HL-60 (cell line): ENCODE data around the gene S1PR1.
"Not testable (repeated sequence)": the region's sequence is repeated elsewhere in the genome, so short reads cannot be mapped to it uniquely, and the experiment has no call there.

Source experiments
- DNase-seq, 2 experiments: peaks; one replicate each; pipeline ENCODE4 v3.0.0-alpha.2; 2010 to 2020; ENCODE audit warnings: low read depth in 1 of 2, low spot score in 1 of 2
- H3K27ac ChIP-seq: fragments of 250-450 bp; sonication (Bioruptor Pico); replicated peaks from 2 replicates; pipeline ENCODE4 v1.5.1; 2020; ENCODE audit warnings: mild to moderate bottlenecking, moderate library complexity
- H3K27me3 ChIP-seq: fragments of 250-450 bp; sonication (Bioruptor Pico); 2 replicates; pipeline ENCODE4 v1.5.1; 2021; ENCODE audit warnings: mild to moderate bottlenecking, moderate library complexity; ENCODE audit not compliant: insufficient read depth, poor library complexity, severe bottlenecking
- H3K4me3 ChIP-seq: replicated peaks from 2 replicates; pipeline ENCODE4 v1.5.1; 2011; ENCODE audit warnings: mild to moderate bottlenecking, control low read depth, low read length; ENCODE audit not compliant: insufficient read depth
- GABPA ChIP-seq: IDR thresholded peaks from 2 replicates; pipeline ENCODE4 v1.6.1; 2012; ENCODE audit warnings: low read depth
- POLR2AphosphoS5 ChIP-seq: IDR thresholded peaks from 2 replicates; pipeline ENCODE4 v1.6.1; 2012; ENCODE audit warnings: low read depth
- SPI1 ChIP-seq: IDR thresholded peaks from 2 replicates; pipeline ENCODE4 v1.6.1; 2012; ENCODE audit warnings: low read depth, mild to moderate bottlenecking, borderline replicate concordance
- TF ChIP-seq, protein P1 (sequence below): IDR thresholded peaks from one replicate; pipeline ENCODE4 v1.5.1; 2011; ENCODE audit warnings: low read length, control low read depth, inconsistent platforms; ENCODE audit not compliant: insufficient read depth
- TF ChIP-seq, protein P2 (sequence below): IDR thresholded peaks from 2 replicates; pipeline ENCODE4 v1.6.1; 2012; ENCODE audit warnings: low read depth; ENCODE audit not compliant: insufficient replicate concordance

S1PR1 gene

DNA sequence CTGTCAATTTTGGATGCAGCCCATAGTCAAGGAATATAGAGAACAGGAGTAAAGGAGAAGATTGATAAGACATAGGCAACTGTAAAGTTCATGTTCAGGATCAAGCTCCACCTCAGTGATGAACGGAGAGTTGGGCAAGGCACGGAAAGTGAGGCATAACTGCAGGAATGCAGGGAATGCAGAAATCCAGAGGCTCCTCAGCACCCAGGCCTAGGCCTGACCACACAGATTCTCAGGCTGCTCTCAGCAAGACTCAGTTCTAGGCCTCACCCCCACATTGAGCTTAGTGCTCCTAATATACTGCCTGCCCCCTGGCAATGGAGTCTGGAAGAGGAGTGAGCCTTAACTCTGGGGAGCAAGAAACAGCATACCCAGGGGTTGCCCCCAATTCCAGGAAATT lies 36.3 kb upstream of the S1PR1 start:
- TF ChIP-seq, protein P1, sequence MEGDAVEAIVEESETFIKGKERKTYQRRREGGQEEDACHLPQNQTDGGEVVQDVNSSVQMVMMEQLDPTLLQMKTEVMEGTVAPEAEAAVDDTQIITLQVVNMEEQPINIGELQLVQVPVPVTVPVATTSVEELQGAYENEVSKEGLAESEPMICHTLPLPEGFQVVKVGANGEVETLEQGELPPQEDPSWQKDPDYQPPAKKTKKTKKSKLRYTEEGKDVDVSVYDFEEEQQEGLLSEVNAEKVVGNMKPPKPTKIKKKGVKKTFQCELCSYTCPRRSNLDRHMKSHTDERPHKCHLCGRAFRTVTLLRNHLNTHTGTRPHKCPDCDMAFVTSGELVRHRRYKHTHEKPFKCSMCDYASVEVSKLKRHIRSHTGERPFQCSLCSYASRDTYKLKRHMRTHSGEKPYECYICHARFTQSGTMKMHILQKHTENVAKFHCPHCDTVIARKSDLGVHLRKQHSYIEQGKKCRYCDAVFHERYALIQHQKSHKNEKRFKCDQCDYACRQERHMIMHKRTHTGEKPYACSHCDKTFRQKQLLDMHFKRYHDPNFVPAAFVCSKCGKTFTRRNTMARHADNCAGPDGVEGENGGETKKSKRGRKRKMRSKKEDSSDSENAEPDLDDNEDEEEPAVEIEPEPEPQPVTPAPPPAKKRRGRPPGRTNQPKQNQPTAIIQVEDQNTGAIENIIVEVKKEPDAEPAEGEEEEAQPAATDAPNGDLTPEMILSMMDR: no peak
- no peak for TF ChIP-seq GABPA
- TF ChIP-seq POLR2AphosphoS5: no peak
- TF ChIP-seq, protein P2, sequence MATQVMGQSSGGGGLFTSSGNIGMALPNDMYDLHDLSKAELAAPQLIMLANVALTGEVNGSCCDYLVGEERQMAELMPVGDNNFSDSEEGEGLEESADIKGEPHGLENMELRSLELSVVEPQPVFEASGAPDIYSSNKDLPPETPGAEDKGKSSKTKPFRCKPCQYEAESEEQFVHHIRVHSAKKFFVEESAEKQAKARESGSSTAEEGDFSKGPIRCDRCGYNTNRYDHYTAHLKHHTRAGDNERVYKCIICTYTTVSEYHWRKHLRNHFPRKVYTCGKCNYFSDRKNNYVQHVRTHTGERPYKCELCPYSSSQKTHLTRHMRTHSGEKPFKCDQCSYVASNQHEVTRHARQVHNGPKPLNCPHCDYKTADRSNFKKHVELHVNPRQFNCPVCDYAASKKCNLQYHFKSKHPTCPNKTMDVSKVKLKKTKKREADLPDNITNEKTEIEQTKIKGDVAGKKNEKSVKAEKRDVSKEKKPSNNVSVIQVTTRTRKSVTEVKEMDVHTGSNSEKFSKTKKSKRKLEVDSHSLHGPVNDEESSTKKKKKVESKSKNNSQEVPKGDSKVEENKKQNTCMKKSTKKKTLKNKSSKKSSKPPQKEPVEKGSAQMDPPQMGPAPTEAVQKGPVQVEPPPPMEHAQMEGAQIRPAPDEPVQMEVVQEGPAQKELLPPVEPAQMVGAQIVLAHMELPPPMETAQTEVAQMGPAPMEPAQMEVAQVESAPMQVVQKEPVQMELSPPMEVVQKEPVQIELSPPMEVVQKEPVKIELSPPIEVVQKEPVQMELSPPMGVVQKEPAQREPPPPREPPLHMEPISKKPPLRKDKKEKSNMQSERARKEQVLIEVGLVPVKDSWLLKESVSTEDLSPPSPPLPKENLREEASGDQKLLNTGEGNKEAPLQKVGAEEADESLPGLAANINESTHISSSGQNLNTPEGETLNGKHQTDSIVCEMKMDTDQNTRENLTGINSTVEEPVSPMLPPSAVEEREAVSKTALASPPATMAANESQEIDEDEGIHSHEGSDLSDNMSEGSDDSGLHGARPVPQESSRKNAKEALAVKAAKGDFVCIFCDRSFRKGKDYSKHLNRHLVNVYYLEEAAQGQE: no peak
- TF ChIP-seq SPI1: no peak
- DNase-seq: no peak

DNA sequence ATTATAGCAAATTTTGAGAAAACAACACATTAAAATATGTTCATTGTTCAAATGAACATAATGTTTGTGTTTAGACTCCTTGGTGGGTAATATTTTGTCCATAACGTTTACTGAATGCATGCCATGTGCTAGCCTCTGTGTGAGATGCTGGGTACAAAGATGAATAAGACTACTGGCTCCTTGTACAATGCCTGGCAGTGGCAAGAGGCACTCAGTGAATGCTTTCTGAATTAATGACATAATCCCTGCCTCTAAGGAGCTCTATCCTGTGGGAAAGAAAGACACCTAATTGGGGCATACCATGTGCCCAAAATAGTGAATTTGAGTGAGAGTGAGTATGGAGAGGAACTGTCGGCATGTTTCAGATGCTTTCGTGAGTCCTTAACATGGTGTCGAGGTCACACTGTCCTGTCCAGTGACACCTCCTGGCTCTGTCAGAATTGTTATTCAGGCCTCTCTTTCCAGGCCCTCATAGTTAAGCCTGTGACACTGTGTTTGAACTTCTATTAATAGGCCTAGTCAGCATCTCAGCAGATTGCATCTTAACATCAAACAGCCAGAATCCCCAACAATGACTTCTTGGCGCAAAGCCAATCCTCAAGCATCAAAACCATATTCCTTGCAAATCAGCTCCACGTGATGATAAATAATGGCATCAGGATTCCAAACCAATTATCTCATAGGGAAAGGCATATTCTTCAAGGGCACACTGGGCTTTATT lies 32.8 kb upstream of the S1PR1 start:
- Histone ChIP-seq H3K4me3 (no peak overlapping the region), H3K27ac (no peak overlapping the region), H3K27me3 (no peaks in the 10 kb centered on the region)
- TF ChIP-seq GABPA (no peak), POLR2AphosphoS5 (no peak), SPI1 (no peak)
- TF ChIP-seq, protein P2: no peak
- TF ChIP-seq, protein P1: no peak
- no peak for DNase-seq

More for the DNA sequence above, 36.3 kb upstream of the S1PR1 start:
- H3K4me3 ChIP-seq: no peak overlapping the region
- no peak overlapping the region for H3K27ac ChIP-seq
- H3K27me3 ChIP-seq: no peaks in the 10 kb centered on the region

DNA sequence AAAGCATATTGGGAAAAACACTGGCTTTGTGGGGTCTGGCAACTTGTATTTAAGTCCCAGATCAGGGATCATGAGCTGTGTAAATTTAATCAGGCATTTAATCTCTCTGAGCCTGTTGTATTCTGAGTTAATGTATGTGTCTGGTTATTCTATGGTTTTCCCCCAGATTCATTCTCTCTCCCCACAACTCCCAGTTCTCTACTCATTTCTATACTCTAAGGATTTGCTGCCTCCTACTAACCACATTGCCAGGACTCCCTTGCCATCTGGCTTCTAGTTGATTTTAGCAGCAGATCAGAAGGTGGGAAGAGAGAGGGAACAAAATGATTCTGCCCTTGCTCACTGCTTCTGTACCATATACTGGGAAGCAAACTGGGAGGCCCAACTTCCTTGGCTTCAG lies 31.4 kb upstream of the S1PR1 start:
- H3K27ac ChIP-seq: no peak overlapping the region
- TF ChIP-seq POLR2AphosphoS5: no peak
- TF ChIP-seq, protein P2: no peak
- TF ChIP-seq, protein P1: no peak
- no peak for TF ChIP-seq GABPA
- TF ChIP-seq SPI1: no peak
- DNase-seq: no peak
- no peak overlapping the region for H3K4me3 ChIP-seq
- H3K27me3 ChIP-seq: no peaks in the 10 kb centered on the region

DNA sequence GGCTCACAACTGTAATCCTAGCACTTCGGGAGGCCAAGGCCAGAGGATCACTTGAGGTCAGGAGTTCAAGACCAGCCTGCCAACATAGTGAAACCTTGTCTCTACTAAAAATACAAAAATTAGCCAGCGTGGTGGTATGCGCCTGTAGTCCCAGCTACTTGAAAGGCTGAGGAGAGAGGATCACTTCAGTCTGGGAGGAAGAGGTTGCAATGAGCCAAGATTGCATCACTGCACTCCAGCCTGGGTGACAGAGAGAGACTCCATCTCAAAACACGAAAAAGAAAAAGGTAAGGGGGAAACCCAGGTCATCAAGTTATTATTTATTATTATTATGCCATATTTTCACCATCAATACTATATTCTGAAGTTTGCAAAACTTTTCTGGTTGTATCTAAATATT lies 30.7 kb upstream of the S1PR1 start:
- not testable (repeated sequence) for H3K27ac ChIP-seq, H3K4me3 ChIP-seq, H3K27me3 ChIP-seq
- DNase-seq: peak in 1 of 2 experiments; percentile 38

DNA sequence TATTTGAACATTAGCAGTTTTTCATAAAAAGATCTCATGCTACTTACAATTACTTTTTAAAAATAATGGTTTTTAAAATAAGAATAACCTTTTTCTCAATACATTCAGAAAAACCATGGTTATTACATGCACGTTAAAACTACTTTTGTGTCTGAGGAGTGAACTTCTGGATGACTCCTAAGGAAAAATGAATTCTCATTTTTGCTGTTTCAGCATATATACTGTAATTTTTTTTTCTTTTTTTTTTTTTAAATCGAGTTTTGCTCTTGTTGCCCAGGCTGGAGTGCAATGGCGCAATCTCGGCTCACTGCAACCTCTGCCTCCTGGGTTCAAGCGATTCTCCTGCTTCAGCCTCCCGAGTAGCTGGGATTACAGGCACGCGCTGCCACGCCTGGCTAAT lies 29.5 kb upstream of the S1PR1 start:
- not testable (repeated sequence) for H3K27me3 ChIP-seq, H3K27ac ChIP-seq, H3K4me3 ChIP-seq, DNase-seq
